ENCODE results near the gene CMIP. TPM values are rescaled to one million over a fixed set of nuclear protein-coding genes. Genes with fewer than 3 reads are reported as not detected.

Gene CMIP
- total RNA-seq, 4 donors from 2014 or later: 16.7 to 104 (median 43.6) TPM

DNA sequence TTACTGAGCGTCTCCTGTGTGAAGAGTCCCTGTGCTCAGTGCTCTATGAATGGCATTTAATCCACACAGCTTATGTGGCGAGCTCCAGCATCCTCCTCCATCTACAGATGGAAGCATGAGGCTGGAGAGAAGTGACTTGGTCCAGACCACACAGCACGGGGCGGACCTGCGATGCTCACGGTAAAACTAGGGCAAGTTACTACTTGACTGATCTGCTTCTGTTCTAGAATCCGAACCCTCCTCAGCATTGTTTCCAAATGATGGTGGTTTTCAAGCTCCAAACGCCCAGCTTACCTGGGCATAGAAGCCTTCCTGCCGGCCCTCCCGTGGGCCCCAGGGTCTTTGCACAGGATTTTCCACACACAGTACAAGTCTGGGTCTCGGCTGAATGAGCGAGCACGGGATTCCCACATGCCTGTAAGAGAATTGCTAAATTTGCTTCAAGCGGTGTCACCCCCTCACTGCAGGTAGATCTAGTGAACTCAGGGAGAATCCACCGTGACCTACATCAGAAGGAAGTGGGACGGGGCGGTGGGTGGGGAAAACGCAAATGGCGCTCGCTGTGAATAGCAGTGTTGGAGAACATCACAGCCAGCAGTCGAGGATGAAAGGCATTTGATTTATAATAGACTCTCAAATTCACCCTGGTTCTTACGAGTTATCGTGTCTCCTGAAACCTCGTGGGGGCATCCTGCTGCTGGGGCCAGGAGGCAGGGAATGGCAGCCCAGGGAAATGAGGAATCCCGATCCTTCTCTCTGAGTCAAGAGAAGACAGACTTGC lies 101.1 kb downstream of the CMIP start:
- no peak for TF ChIP-seq CTCF (IDR thresholded peaks at IDR 0.05)
- no peak for TF ChIP-seq POLR2A (IDR thresholded peaks at IDR 0.05)
- Histone ChIP-seq H3K36me3 (no peaks in the 10 kb centered on the region), H3K4me3 (no peak overlapping the region), H3K27me3 (no peaks in the 10 kb centered on the region), H3K9me3 (no peaks in the 10 kb centered on the region), H3K27ac (no peak overlapping the region), H3K4me1 (no peaks in the 10 kb centered on the region)
- intact Hi-C loops (cut with DNase I; ENCODE audit: low total_unique reads): no loop called here
- DNase-seq: no peak

- Histone ChIP-seq H3K9me3 (no peaks in the 10 kb centered on the region), H3K27me3 (no peaks in the 10 kb centered on the region), H3K36me3 (no peaks in the 10 kb centered on the region), H3K4me3 (no peak overlapping the region), H3K27ac (no peak overlapping the region), H3K4me1 (no peaks in the 10 kb centered on the region)
- intact Hi-C loops (cut with DNase I; ENCODE audit: low total_unique reads): no loop called here
- DNase-seq: no peak
- no peak for TF ChIP-seq POLR2A (IDR thresholded peaks at IDR 0.05)
- no peak for TF ChIP-seq CTCF (IDR thresholded peaks at IDR 0.05)
These were observed 102.2 kb downstream of the CMIP start for GRCh38 chr16:81546781-81547180.

- Histone ChIP-seq H3K36me3 (no peaks in the 10 kb centered on the region), H3K4me1 (no peaks in the 10 kb centered on the region), H3K27ac (no peak overlapping the region), H3K9me3 (no peaks in the 10 kb centered on the region), H3K4me3 (no peak overlapping the region), H3K27me3 (no peaks in the 10 kb centered on the region)
- TF ChIP-seq POLR2A (IDR thresholded peaks at IDR 0.05) (no peak), CTCF (IDR thresholded peaks at IDR 0.05) (no peak)
- DNase-seq: no peak
- intact Hi-C loops (cut with DNase I; ENCODE audit: low total_unique reads): no loop called here
These were observed 102.8 kb downstream of the CMIP start for GRCh38 chr16:81547194-81547938.

DNA sequence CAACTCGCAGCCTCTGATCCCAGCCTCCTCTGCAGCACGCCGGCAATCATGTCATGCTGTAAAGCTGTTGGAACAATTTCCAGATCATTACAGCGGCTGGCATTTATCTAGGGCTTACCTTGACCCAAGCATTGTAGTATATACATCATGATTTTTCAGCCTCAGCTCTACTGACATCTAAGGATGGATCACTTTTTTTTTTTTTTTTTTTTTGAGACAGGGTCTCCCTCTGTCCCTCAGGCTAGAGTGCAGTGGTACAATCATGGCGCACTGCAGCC lies 103.3 kb downstream of the CMIP start:
- no peak for TF ChIP-seq CTCF (IDR thresholded peaks at IDR 0.05)
- TF ChIP-seq POLR2A (IDR thresholded peaks at IDR 0.05): no peak
- Histone ChIP-seq H3K36me3 (no peaks in the 10 kb centered on the region), H3K27me3 (no peaks in the 10 kb centered on the region), H3K27ac (no peak overlapping the region), H3K9me3 (no peaks in the 10 kb centered on the region), H3K4me3 (no peak overlapping the region), H3K4me1 (no peaks in the 10 kb centered on the region)
- intact Hi-C loops (cut with DNase I; ENCODE audit: low total_unique reads): no loop called here
- DNase-seq: no peak

- TF ChIP-seq CTCF (IDR thresholded peaks at IDR 0.05) (no peak), POLR2A (IDR thresholded peaks at IDR 0.05) (no peak)
- Histone ChIP-seq H3K27me3 (no peaks in the 10 kb centered on the region), H3K27ac (no peak overlapping the region), H3K9me3 (no peaks in the 10 kb centered on the region), H3K4me3 (no peak overlapping the region), H3K36me3 (no peaks in the 10 kb centered on the region), H3K4me1 (no peaks in the 10 kb centered on the region)
- DNase-seq: no peak
- intact Hi-C loops (cut with DNase I; ENCODE audit: low total_unique reads): no loop called here
These were observed 103.9 kb downstream of the CMIP start for GRCh38 chr16:81548551-81548875.
